Stimulated activated CD8-positive, alpha-beta memory T cell treated with anti-CD3 and anti-CD28 coated beads, Interleukin-4, amount 100 ng/mL, for 24 hours (primary cell): ENCODE data around the gene ZBTB3.
"Not testable (repeated sequence)": the region's sequence is repeated elsewhere in the genome, so short reads cannot be mapped to it uniquely, and the experiment has no call there.

Experiments
- DNase-seq: peaks from one replicate; pipeline ENCODE4 v3.0.0-alpha.2; 2020; ENCODE audit warnings: low read depth

ZBTB3 gene

DNA sequence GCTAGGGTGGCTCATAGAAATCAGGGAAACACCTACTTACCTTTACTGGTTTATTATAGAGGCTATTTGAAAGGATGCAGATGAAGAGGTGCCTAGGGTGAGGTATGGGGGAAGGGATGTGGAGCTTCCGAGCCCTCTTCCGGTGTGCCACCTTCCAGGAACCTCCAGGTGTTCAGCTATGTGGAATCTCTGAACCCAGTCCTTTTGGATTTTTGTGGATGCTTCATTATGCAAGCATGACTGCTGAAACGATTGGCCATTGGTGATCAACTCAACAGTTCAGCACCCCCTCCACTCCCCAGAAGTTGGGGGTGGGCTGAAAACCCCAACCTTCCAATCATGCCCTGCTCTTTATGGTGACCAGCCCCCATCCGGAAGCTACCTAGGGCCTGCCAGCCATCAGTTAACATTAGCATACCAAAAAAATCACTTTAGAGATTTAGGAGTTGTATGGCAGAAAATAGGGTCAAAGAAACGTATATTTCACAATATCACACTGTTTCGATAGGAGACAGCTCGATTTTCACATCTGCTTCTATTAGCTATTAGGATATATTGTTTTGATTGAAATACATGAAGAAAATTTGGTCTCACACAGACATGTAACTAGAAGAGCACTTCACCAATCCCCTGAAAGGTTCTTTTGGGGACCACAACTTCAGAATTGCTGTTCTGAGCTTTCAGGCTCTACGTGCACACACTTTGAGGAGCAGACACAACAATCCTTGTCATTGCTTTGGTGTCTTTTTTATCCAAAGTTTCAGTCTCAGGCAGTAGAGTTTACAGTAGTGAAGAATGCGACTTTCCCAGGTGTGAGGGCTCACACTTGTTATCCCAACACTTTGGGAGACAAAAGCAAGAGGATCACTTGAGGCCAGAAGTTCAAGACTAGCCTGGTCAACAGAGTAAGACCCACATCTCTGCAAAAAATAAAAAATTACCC lies 4.2 kb upstream of the ZBTB3 start:
- DNase-seq, result no peak

- no peak for DNase-seq
Measured at GRCh38 chr11:62755086-62755615, 1.2 kb upstream of the ZBTB3 start.

DNA sequence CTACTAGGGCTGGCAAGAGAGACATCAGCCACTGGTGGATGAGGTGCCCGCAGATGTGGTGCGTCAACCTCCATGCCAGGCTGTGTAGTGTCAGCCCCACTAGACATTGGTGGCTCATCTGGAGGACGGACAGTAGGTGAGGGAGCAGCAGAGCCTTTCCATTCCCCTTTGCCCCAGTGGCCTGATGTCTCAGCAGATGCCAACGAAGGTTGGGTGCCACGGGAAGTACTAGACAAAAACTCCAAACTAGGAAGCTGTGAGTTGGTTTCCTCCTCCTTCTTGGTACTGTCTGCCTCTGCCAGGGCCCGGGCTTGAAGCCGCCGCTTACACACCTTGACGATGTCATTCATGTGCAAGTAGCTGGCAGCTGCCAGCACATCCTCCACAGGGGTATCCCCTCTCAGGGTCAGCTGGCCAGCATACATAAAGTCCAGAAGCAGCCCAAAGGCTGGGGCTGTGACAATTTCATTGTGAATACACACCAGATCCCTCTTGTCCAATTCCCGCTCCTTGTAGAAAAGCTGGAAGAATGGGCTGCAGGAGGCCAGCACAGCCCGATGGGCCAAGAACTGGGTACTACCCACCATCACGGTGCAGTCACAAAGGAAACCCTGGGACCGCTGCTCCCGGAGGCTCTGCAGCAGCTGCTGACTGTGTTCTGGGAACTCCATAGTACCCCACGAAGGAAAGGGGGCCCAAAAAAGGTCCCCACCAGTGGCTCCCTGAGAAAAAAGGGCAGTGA lies 795 bp downstream of the ZBTB3 start:
- DNase-seq, result no peak

DNA sequence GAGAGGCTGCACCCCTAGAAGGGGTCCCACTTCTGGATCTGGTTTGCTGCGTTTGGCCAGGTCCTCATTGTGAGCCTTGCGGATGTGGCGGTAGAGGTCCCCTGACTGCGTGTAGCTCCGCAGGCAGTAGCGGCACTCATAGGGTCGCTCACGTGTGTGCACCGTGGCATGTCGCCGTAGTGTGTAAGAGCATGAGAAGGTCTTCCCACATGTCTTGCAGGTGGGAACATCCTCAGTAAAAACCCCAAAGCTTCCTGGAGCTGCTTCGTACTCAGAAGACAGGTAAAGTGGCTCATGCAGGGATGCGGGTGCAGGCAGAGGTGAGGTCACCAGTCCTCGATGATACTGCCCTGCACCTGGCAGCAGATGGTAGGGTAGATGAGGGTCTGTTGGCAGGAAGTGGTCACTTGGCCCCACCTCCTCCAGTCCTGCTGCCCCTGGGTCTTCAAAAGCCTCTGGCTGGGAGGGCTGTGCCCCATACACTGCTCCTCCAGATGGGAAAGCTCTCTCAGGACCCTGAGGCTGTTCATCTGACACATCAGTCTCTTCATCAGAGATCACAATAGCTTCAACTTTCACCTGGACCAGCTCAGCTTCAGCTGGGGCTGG lies 1.7 kb downstream of the ZBTB3 start:
- DNase-seq, result no peak

DNA sequence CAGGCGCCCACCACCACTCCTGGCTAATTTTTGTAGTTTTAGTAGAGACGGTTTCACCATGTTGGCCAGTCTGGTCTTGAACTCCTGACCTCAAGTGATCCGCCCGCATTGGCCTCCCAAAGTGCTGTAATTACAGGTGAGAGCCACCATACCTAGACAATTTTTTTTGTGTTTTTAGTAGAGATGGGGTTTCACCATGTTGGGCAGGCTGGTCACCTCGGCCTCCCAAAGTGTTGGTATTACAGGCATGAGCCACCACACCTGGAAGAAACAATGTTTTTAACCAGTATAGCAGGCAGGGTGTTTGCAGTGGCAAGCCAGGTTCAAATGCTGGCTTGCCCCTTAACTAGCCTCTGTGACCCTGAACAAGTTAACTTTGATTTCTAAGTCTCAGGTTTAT lies 4.0 kb downstream of the ZBTB3 start:
- not testable (repeated sequence) for DNase-seq

DNA sequence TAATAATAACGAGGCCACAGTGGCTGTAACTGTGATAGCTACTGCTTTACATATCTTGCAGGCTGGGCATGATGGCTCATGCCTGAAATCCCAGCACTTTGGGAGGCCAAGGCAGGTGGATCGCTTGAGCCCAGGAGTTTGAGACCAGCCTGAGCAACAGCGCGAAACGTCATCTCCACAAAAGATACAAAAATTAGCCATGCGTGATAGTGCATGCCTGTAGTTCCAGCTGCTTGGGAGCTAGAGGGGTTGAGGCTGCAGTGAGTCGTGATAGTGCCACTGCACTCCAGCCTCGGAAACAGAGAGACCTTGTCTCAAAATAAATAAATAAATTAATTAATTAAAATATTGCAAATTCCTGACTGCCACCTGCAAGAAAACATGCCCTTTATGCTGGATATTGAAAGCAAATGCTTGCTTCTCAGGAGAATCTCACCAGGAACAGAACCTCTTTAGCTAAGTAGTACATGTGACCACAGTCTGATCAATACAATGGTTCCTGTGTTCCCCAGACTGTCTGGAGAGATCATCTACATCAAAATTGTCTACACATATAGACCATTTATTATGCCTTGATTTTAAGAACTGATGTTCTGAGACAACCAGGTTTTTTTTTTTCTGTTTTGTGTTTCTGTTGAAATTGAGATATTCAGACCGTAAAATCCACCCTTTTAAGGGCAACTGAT lies 6.3 kb downstream of the ZBTB3 start:
- no peak for DNase-seq

- DNase-seq, result no peak
Measured at GRCh38 chr11:62737196-62737595, 16.8 kb downstream of the ZBTB3 start.

- no peak for DNase-seq
Measured at GRCh38 chr11:62732830-62733229, 21.1 kb downstream of the ZBTB3 start.

DNA sequence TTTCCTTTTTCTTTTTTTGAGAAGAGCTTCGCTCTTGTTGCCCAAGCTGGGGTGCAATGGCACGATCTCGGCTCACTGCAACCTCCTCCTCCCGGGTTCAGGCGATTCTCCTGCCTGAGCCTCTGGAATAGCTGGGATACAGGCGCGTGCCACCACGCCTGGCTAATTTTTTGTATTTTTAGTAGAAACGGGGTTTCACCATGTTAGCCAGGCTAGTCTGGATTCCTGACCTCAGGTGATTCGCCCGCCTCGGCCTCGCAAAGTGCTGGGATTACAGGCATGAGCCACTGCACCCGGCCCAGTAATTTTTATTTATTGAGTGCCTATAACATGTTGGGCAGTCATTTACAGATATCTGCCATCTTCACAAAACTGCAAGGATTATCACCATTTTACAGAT lies 23.9 kb downstream of the ZBTB3 start:
- DNase-seq, result not testable (repeated sequence)

- DNase-seq, result peak; percentile 67
Measured at GRCh38 chr11:62728171-62728988, 25.6 kb downstream of the ZBTB3 start, which contains the start of gene TTC9C. TSS of gene TTC9C (plus strand) at chr11:62728486. CDS start at chr11:62728849, 363 bp downstream.

DNA sequence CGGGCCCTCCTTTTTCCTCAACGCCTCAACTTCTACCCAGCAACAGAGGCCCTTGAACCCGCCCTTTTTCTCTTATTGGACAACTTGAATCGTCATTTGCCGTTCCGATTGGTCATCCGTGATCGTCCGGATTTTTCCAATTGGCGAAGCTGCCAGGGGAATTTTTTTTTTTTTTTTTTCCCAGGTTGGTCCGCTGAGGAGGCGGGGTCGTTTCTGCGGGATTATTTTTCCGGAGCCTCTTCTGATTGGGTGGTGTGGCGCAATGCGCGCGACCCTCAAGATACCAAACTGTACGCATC lies 26.1 kb downstream of the ZBTB3 start:
- peak; percentile 63 for DNase-seq

- DNase-seq, result peak; percentile 98
Measured at GRCh38 chr11:62727165-62727871, 26.6 kb downstream of the ZBTB3 start, which contains the start of gene HNRNPUL2. TSS of gene HNRNPUL2 (minus strand) at chr11:62727457. CDS start at chr11:62727156, 301 bp downstream.

DNA sequence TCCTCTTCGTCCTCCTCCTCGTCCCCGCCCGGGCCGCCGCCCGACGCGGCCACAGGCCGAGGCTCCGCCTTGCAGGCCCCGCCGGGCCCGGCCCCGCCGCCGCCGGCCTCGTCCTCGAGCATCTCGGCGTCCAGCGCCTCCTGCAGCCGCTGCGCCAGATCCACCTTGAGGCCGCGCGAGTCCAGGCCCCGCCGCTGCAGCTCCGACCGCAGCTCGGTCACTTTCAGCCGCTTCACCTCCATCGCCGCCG lies 27.1 kb downstream of the ZBTB3 start:
- no peak for DNase-seq

DNA sequence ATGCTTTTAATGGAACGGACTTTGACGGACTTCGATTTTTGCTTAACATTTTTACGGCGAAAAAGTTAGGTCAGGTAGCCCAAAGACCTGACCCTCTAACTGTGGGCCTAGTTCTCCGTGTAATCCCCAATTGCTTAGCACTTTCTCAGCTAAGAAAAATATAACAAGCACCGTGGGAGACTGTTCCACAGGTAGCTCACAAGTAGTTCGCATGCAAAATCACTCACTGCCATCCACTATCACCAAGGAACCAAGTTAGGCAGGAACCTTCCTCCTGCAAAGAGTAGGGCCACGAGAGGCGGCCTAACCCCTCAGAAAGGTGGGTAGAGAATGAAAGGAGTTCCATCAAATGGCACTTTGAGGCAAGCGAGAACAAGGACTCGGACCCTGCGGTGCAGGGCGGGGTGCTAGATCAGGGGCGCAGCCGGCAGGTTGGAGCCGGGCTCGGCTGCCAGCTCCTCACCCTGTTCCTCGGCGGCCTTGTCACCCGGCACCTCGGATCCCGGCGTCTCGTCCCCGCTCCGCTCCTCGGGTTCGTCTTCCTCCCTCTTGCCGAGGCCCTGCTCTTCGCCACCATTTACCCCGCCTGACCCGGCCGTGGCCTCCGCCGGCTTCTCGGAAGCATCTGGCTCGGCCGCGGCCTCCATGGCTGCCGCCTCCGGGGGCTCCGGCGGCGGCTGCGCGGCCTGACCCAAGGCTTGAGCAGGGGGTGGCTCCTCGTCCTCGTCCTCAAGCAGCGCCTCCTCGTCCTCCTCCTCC lies 27.6 kb downstream of the ZBTB3 start:
- no peak for DNase-seq

DNA sequence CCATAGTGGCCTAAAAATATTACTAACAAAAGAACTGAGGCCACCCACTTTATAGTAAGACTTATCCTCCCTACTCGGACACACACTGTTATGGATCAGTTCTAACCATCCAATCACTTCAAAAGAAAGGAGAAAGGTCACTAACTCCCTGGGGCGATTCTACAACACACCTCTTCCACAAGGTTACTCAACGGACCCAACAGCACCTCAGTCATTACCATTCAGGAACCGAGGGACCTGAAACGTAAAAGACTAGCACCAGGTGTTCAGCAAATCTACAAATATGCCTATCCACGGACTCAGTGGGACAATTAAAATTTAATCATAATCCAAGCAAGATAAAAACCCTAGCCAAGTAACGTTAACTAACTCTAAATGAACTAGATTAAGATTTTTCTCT lies 28.3 kb downstream of the ZBTB3 start:
- no peak for DNase-seq

GRCh38 chr11:62724171-62724570 lies 29.8 kb downstream of the ZBTB3 start:
- no peak for DNase-seq

GRCh38 chr11:62721994-62722393 lies 32.0 kb downstream of the ZBTB3 start:
- no peak for DNase-seq

DNA sequence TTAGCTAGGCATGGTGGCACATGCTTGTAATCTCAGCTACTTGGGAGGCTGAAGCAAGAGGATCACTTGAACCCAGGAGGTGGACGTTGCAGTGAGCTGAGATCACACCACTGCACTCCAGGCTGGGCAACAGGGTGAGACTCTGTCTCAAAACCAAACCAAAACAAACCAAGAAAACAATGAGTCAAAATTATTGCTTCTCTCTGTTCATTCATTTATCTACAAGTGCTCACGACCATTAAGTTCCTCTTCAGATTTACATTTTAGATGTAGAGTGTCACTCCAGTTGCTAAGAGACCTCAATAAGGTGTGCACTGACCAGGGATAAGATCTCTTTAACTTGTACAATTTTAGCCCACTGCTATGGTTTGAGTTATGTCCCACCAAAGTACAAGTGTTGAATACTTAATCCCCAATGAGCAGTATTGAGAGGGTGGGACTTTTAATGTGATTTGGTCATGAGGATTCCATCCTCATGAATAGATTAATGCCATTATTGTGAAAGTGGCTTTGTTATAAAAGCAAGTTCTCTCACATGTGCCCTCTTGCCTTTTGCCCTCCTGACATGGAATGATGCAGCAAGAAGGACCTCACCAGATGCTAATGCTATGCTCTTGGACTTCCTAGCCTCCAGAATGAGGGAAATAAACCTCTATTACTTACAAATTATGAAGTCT lies 34.5 kb downstream of the ZBTB3 start:
- no peak for DNase-seq

- DNase-seq, result no peak
Measured at GRCh38 chr11:62716816-62717215, 37.1 kb downstream of the ZBTB3 start.
